Activated CD4-positive, alpha-beta memory T cell treated with anti-CD3 and anti-CD28 coated beads for 36 hours (primary cell): ENCODE measurements around the gene ZBTB16. TPM values are rescaled to one million over a fixed set of nuclear protein-coding genes. Genes with fewer than 3 reads are reported as not detected.

Experiments used
- CTCF ChIA-PET: fragments of 350-600 bp; sonication (Branson Sonifier 250); formaldehyde crosslinking; loops from one replicate; lab custom pipeline; 2021; ENCODE audit warnings: antibody characterized with exemption, inconsistent platforms; lab: Charles Lee
- POLR2A ChIA-PET: fragments of 350-600 bp; sonication (Branson Sonifier 250); formaldehyde crosslinking; loops from one replicate; lab custom pipeline; 2021; ENCODE audit warnings: antibody characterized with exemption; lab: Charles Lee
- DNase-seq: peaks from one replicate; pipeline ENCODE4 v3.0.0-alpha.2; 2020
- H3K27ac Mint-ChIP-seq: one replicate; pipeline ENCODE4 v1.8.0; 2021; ENCODE audit warnings: mixed read lengths
- H3K27me3 Mint-ChIP-seq: one replicate; pipeline ENCODE4 v1.8.0; 2021; ENCODE audit warnings: mixed read lengths
- H3K36me3 Mint-ChIP-seq: one replicate; pipeline ENCODE4 v1.8.0; 2021; ENCODE audit warnings: mixed read lengths
- H3K4me1 Mint-ChIP-seq: one replicate; pipeline ENCODE4 v1.8.0; 2021; ENCODE audit warnings: low read depth, mixed read lengths
- H3K4me3 Mint-ChIP-seq: one replicate; pipeline ENCODE4 v1.8.0; 2021; ENCODE audit warnings: mild to moderate bottlenecking, mixed read lengths
- H3K9me3 Mint-ChIP-seq: one replicate; pipeline ENCODE4 v1.8.0; 2021; ENCODE audit warnings: mixed read lengths
- intact Hi-C: fragments of 100-400 bp; cut with micrococcal nuclease; formaldehyde crosslinking; loops from one replicate; pipeline ENCODE4 v1.15.1; 2023
- total RNA-seq, 2 experiments: library from RNA; stranded (reverse); gene quantifications; one replicate each; pipeline ENCODE4 v1.2.3, GENCODE V29; 2021

ZBTB16 gene
- total RNA-seq, 2 experiments from 2014 or later, result 7.7 to 9.7 TPM

- no peak overlapping the region for H3K27ac Mint-ChIP-seq
- no peaks in the 10 kb centered on the region for H3K27me3 Mint-ChIP-seq
- ChIA-PET CTCF (interaction anchor here (0.8 to 1.9 kb wide), 2 partner anchors 59 to 124 kb away, joined by 3 to 8 read pairs; no protein-coding TSS in a partner anchor), POLR2A (no interaction called here)
- no peak for DNase-seq
- no peaks in the 10 kb centered on the region for H3K9me3 Mint-ChIP-seq
- no peak overlapping the region for H3K4me3 Mint-ChIP-seq
- peaks cover 21% of the 10 kb centered on the region for H3K4me1 Mint-ChIP-seq
- intact Hi-C loops, result no loop called here
- no peaks in the 10 kb centered on the region for H3K36me3 Mint-ChIP-seq
Observed at GRCh38 chr11:114136686-114137640, 77.5 kb downstream of the ZBTB16 start.

GRCh38 chr11:114137838-114138237 is 78.3 kb downstream of the ZBTB16 start:
- Mint-ChIP-seq H3K4me3 (no peak overlapping the region), H3K27me3 (no peaks in the 10 kb centered on the region), H3K36me3 (no peaks in the 10 kb centered on the region), H3K27ac (no peak overlapping the region), H3K4me1 (peaks cover 16% of the 10 kb centered on the region), H3K9me3 (no peaks in the 10 kb centered on the region)
- DNase-seq, result no peak
- intact Hi-C loops, result no loop called here
- POLR2A ChIA-PET, result no interaction called here
- CTCF ChIA-PET, result no interaction called here

- H3K36me3 Mint-ChIP-seq, result no peaks in the 10 kb centered on the region
- CTCF ChIA-PET, result no interaction called here
Observed at GRCh38 chr11:114138411-114138810, 78.9 kb downstream of the ZBTB16 start.

GRCh38 chr11:114140826-114141225 is 81.3 kb downstream of the ZBTB16 start:
- intact Hi-C loops, result no loop called here
- no peaks in the 10 kb centered on the region for H3K36me3 Mint-ChIP-seq
- POLR2A ChIA-PET, result no interaction called here

More at GRCh38 chr11:114138411-114138810, 78.9 kb downstream of the ZBTB16 start:
- H3K27me3 Mint-ChIP-seq, result no peaks in the 10 kb centered on the region
- DNase-seq, result no peak
- H3K4me1 Mint-ChIP-seq, result peaks cover 16% of the 10 kb centered on the region
- POLR2A ChIA-PET, result no interaction called here
- H3K27ac Mint-ChIP-seq, result no peak overlapping the region
- H3K4me3 Mint-ChIP-seq, result no peak overlapping the region
- no peaks in the 10 kb centered on the region for H3K9me3 Mint-ChIP-seq
- intact Hi-C loops, result no loop called here

GRCh38 chr11:114141863-114142580 is 82.5 kb downstream of the ZBTB16 start:
- ChIA-PET POLR2A (no interaction called here), CTCF (interaction anchor here (1.8 kb wide), 1 partner anchor 119 kb away, joined by 7 read pairs; no protein-coding TSS in a partner anchor)
- DNase-seq, result no peak
- no peaks in the 10 kb centered on the region for H3K27me3 Mint-ChIP-seq
- H3K36me3 Mint-ChIP-seq, result no peaks in the 10 kb centered on the region
- H3K4me1 Mint-ChIP-seq, result peaks cover 10% of the 10 kb centered on the region
- no peaks in the 10 kb centered on the region for H3K9me3 Mint-ChIP-seq
- H3K4me3 Mint-ChIP-seq, result no peak overlapping the region
- H3K27ac Mint-ChIP-seq, result no peak overlapping the region
- intact Hi-C loops, result no loop called here

More at GRCh38 chr11:114140826-114141225, 81.3 kb downstream of the ZBTB16 start:
- no peaks in the 10 kb centered on the region for H3K9me3 Mint-ChIP-seq
- no peak for DNase-seq
- no peak overlapping the region for H3K4me3 Mint-ChIP-seq
- CTCF ChIA-PET, result interaction anchor here (1.8 kb wide), 1 partner anchor 120 kb away, joined by 7 read pairs; no protein-coding TSS in a partner anchor
- no peak overlapping the region for H3K27ac Mint-ChIP-seq
- peaks cover 15% of the 10 kb centered on the region for H3K4me1 Mint-ChIP-seq
- no peaks in the 10 kb centered on the region for H3K27me3 Mint-ChIP-seq

- Mint-ChIP-seq H3K4me3 (no peak overlapping the region), H3K27me3 (no peaks in the 10 kb centered on the region), H3K27ac (no peak overlapping the region), H3K9me3 (no peaks in the 10 kb centered on the region), H3K4me1 (peaks cover 7% of the 10 kb centered on the region), H3K36me3 (no peaks in the 10 kb centered on the region)
- no peak for DNase-seq
- POLR2A ChIA-PET, result no interaction called here
- intact Hi-C loops, result no loop called here
- CTCF ChIA-PET, result no interaction called here
Observed at GRCh38 chr11:114142707-114143106, 83.2 kb downstream of the ZBTB16 start.

- no peaks in the 10 kb centered on the region for H3K27me3 Mint-ChIP-seq
- no peak for DNase-seq
- ChIA-PET POLR2A (no interaction called here), CTCF (interaction anchor here (0.5 to 1.0 kb wide), 4 partner anchors 11 to 58 kb away, joined by 3 to 4 read pairs (median 3); no protein-coding TSS in a partner anchor)
- intact Hi-C loops, result no loop called here
- H3K4me3 Mint-ChIP-seq, result no peak overlapping the region
- H3K27ac Mint-ChIP-seq, result no peak overlapping the region
- no peaks in the 10 kb centered on the region for H3K9me3 Mint-ChIP-seq
- H3K4me1 Mint-ChIP-seq, result peaks cover 17% of the 10 kb centered on the region
- H3K36me3 Mint-ChIP-seq, result no peaks in the 10 kb centered on the region
Observed at GRCh38 chr11:114145166-114145775, 85.8 kb downstream of the ZBTB16 start.

GRCh38 chr11:114147375-114148012 is 88.0 kb downstream of the ZBTB16 start:
- CTCF ChIA-PET, result no interaction called here
- Mint-ChIP-seq H3K4me1 (peaks cover 26% of the 10 kb centered on the region), H3K27ac (no peak overlapping the region), H3K27me3 (no peaks in the 10 kb centered on the region), H3K4me3 (no peak overlapping the region), H3K36me3 (no peaks in the 10 kb centered on the region), H3K9me3 (no peaks in the 10 kb centered on the region)
- no peak for DNase-seq
- POLR2A ChIA-PET, result interaction anchor here (1.1 kb wide), 1 partner anchor 13 kb away, joined by 3 read pairs; no protein-coding TSS in a partner anchor
- intact Hi-C loops, result no loop called here

- intact Hi-C loops, result no loop called here
- Mint-ChIP-seq H3K4me3 (no peak overlapping the region), H3K36me3 (no peaks in the 10 kb centered on the region), H3K4me1 (peaks cover 31% of the 10 kb centered on the region), H3K9me3 (no peaks in the 10 kb centered on the region), H3K27ac (no peak overlapping the region), H3K27me3 (no peaks in the 10 kb centered on the region)
- no peak for DNase-seq
- ChIA-PET POLR2A (interaction anchor here (1.1 kb wide), 1 partner anchor 14 kb away, joined by 3 read pairs; no protein-coding TSS in a partner anchor), CTCF (no interaction called here)
Observed at GRCh38 chr11:114148013-114148382, 88.5 kb downstream of the ZBTB16 start.

- intact Hi-C loops, result no loop called here
- H3K9me3 Mint-ChIP-seq, result no peaks in the 10 kb centered on the region
- H3K36me3 Mint-ChIP-seq, result no peaks in the 10 kb centered on the region
- H3K4me1 Mint-ChIP-seq, result peaks cover 32% of the 10 kb centered on the region
- H3K27ac Mint-ChIP-seq, result no peak overlapping the region
- no peaks in the 10 kb centered on the region for H3K27me3 Mint-ChIP-seq
- H3K4me3 Mint-ChIP-seq, result no peak overlapping the region
- ChIA-PET CTCF (interaction anchor here (1.1 kb wide), 1 partner anchor 15 kb away, joined by 3 read pairs; no protein-coding TSS in a partner anchor), POLR2A (no interaction called here)
- DNase-seq, result no peak
Observed at GRCh38 chr11:114149689-114150407, 90.3 kb downstream of the ZBTB16 start.

- Mint-ChIP-seq H3K4me1 (peaks cover 32% of the 10 kb centered on the region), H3K9me3 (no peaks in the 10 kb centered on the region), H3K27ac (no peak overlapping the region), H3K27me3 (no peaks in the 10 kb centered on the region), H3K36me3 (no peaks in the 10 kb centered on the region), H3K4me3 (no peak overlapping the region)
- intact Hi-C loops, result no loop called here
- ChIA-PET CTCF (no interaction called here), POLR2A (no interaction called here)
- no peak for DNase-seq
Observed at GRCh38 chr11:114150671-114151070, 91.2 kb downstream of the ZBTB16 start.
